ENCODE measurements around the gene CD36. TPM values are rescaled to one million over a fixed set of nuclear protein-coding genes. Genes with fewer than 3 reads are reported as not detected.

CD36 gene
- total and polyA plus RNA-seq, 2 of the 8 experiments (the other 6 are each of a cell fraction or from before 2014, with no cell fraction given), result 0.33 to 0.60 TPM

DNA sequence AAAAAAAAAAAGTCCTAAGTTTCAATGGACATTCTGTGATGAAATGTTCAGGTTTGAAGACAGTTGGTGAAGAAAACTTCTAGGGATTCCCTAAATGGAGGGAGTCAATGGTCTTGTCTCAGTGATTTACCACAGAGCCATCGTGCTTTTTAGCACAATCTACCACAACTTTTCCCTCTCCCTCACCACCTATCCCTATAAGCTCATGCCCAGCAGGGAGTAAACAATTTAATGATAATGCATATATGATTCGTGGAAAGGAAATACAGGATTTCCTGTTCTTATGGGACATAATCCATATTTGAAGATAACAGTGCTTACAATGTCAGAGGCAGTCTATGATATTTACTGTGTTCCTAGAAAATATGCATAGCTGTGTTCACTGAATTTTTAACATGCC is 38.4 kb upstream of the CD36 start:
- no peak overlapping the region for H2AK5ac ChIP-seq (ENCODE audit: low read depth, low read length)
- H4K5ac ChIP-seq (ENCODE audit: insufficient read length, low read depth, low read length), result no peak overlapping the region
- H3K4me2 ChIP-seq (ENCODE audit: insufficient read depth in 1 of 2, low read depth in 2 of 2, low read length in 2 of 2), result no peak overlapping the region
- no peak overlapping the region for H3K56ac ChIP-seq (replicated peaks; ENCODE audit: insufficient read length, low read depth, low read length)
- no peak overlapping the region for H3K4ac ChIP-seq (replicated peaks; ENCODE audit: insufficient read length, low read depth, low read length)
- H3K27me3 ChIP-seq (replicated peaks in 1 of 4; ENCODE audit: control insufficient read depth in 3 of 4, extremely low read depth in 1 of 4, insufficient read depth in 3 of 4, low read length in 3 of 4), result no peaks in the 10 kb centered on the region
- no peak overlapping the region for H4K91ac ChIP-seq (replicated peaks; ENCODE audit: insufficient read length, low read length)
- H2BK12ac ChIP-seq (ENCODE audit: low read depth, low read length), result no peak overlapping the region
- H3K9ac ChIP-seq (replicated peaks in 1 of 4; ENCODE audit: extremely low read depth in 1 of 4, low read depth in 3 of 4, low read length in 3 of 4), result no peak overlapping the region
- no peak overlapping the region for H2BK20ac ChIP-seq (ENCODE audit: low read length)
- POLR2A ChIA-PET (ENCODE audit: partially characterized antibody), result no interaction called here
- no peak overlapping the region for H3K14ac ChIP-seq (ENCODE audit: insufficient read length)
- no peaks in the 10 kb centered on the region for H3K36me3 ChIP-seq (ENCODE audit: control insufficient read depth in 2 of 4, insufficient read depth in 4 of 4, low read length in 3 of 4)
- H4K20me1 ChIP-seq (replicated peaks in 1 of 2; ENCODE audit: control insufficient read depth in 1 of 2, insufficient read depth in 2 of 2, low read length in 2 of 2), result no peaks in the 10 kb centered on the region
- no peak overlapping the region for H2AFZ ChIP-seq (ENCODE audit: low read length)
- H3K9me3 ChIP-seq (ENCODE audit: insufficient read depth in 2 of 2, low read depth in 1 of 2, low read length in 1 of 2), result no peaks in the 10 kb centered on the region
- H3K18ac ChIP-seq (ENCODE audit: extremely low read depth, low read length), result no peak overlapping the region
- no peak overlapping the region for H4K8ac ChIP-seq (ENCODE audit: extremely low read depth, insufficient read depth, low read length)
- WGBS, 2 experiments (ENCODE audit: extremely low coverage in 1 of 2, insufficient coverage in 1 of 2, insufficient read length in 1 of 2, insufficient replicate concordance in 2 of 2, low coverage in 1 of 2, low lambda C conversion rate in 2 of 2, missing lambda C conversion rate in 1 of 2), result 88% methylated on average over 2 of the region's 2 CpGs; no CpG with 5 or more reads in 1 of the 2 experiments
- H3K23me2 ChIP-seq (ENCODE audit: low read depth, low read length), result no peaks in the 10 kb centered on the region
- H2BK15ac ChIP-seq (ENCODE audit: low read length), result no peak overlapping the region
- no peak overlapping the region for H2BK120ac ChIP-seq (replicated peaks; ENCODE audit: low read depth, low read length)
- DNase-seq (ENCODE audit: low read depth in 1 of 2, low spot score in 2 of 2) (no peak), FAIRE-seq (no peak)
- no peak overlapping the region for H3K4me3 ChIP-seq (ENCODE audit: extremely low read depth in 1 of 4, insufficient read depth in 2 of 4, low read depth in 3 of 4, low read length in 4 of 4)
- no peaks in the 10 kb centered on the region for H3K79me2 ChIP-seq (ENCODE audit: control insufficient read depth in 1 of 2, insufficient read depth in 2 of 2, low read length in 2 of 2)
- no peak overlapping the region for H3K27ac ChIP-seq (ENCODE audit: low read depth, low read length)
- no peaks in the 10 kb centered on the region for H3K4me1 ChIP-seq (replicated peaks in 1 of 4; ENCODE audit: control insufficient read depth in 3 of 4, insufficient read depth in 4 of 4, low read length in 3 of 4)
- CTCF ChIA-PET (ENCODE audit: partially characterized antibody), result interaction anchor here (1.9 kb wide), 1 partner anchor 171 kb away, joined by 4 read pairs; no protein-coding TSS in a partner anchor
- H3K79me1 ChIP-seq (ENCODE audit: low read depth, low read length), result no peaks in the 10 kb centered on the region
- H2BK5ac ChIP-seq (ENCODE audit: low read depth, low read length), result no peak overlapping the region
- H3K23ac ChIP-seq (ENCODE audit: insufficient read length), result no peak overlapping the region
- TF ChIP-seq EZH2 (IDR thresholded peaks at IDR 0.05; ENCODE audit: low read depth, low read length, severe bottlenecking) (no peak), EP300 (IDR thresholded peaks at IDR 0.05; ENCODE audit: borderline replicate concordance in 1 of 2, low read depth in 2 of 2, low read length in 2 of 2) (no peak), TAF7 (optimal IDR thresholded peaks at IDR 0.05; ENCODE audit: borderline replicate concordance, low read depth, low read length) (no peak), SUZ12 (IDR thresholded peaks at IDR 0.05; ENCODE audit: low read length) (no peak), JUN (IDR thresholded peaks at IDR 0.05; ENCODE audit: low read depth, low read length) (no peak), RFX5 (IDR thresholded peaks at IDR 0.05; ENCODE audit: borderline replicate concordance, low read depth, low read length) (no peak), CTCF (IDR thresholded peaks at IDR 0.05; ENCODE audit: control extremely low read depth in 1 of 3, insufficient read depth in 1 of 3, low read depth in 1 of 3, low read length in 3 of 3) (no peak), POLR2AphosphoS5 (IDR thresholded peaks at IDR 0.05; ENCODE audit: low read depth, low read length) (no peak), BCL11A (IDR thresholded peaks at IDR 0.05; ENCODE audit: low read depth in 2 of 2, low read length in 2 of 2) (no peak), SP4 (IDR thresholded peaks at IDR 0.05; ENCODE audit: low read length) (no peak), YY1 (IDR thresholded peaks at IDR 0.05; ENCODE audit: low read depth, low read length) (no peak)

Measured in H1 (cell line).